ENCODE measurements around the gene CHRNA3.

GRCh38 chr15:78667578-78668236, 46.9 kb upstream of the CHRNA3 start:
- TF ChIP-seq EZH2 (IDR thresholded peaks at IDR 0.05; ENCODE audit: borderline replicate concordance, insufficient read depth, low read length, poor library complexity, severe bottlenecking), result no peak
- no peak for TF ChIP-seq EP300 (conservative IDR thresholded peaks at IDR 0.05; ENCODE audit: poor library complexity, severe bottlenecking)
- TF ChIP-seq CTCF (IDR thresholded peaks at IDR 0.05; ENCODE audit: poor library complexity, severe bottlenecking), result no peak
- no peak for TF ChIP-seq REST (IDR thresholded peaks at IDR 0.05; ENCODE audit: borderline replicate concordance)
- TF ChIP-seq TAF1 (IDR thresholded peaks at IDR 0.05; ENCODE audit: low read depth), result no peak
- no peak for TF ChIP-seq POLR2AphosphoS5 (IDR thresholded peaks at IDR 0.05)
- no peak for TF ChIP-seq RAD21 (conservative IDR thresholded peaks at IDR 0.05)
